H9 (cell line): ENCODE measurements around the gene TSC22D3. TPM values are rescaled to one million over a fixed set of nuclear protein-coding genes. Genes with fewer than 3 reads are reported as not detected.

Experiments used
- DNase-seq: peaks from one replicate; pipeline ENCODE4 v3.0.0-alpha.2; 2017
- H2AFZ ChIP-seq: one replicate; pipeline ENCODE4 v1.6.1; 2013; ENCODE audit warnings: mild to moderate bottlenecking, low read length, control low read depth, moderate library complexity
- H2AK5ac ChIP-seq: 2 replicates; pipeline ENCODE4 v1.6.1; 2013; ENCODE audit warnings: low read length, control low read depth, mixed read lengths; ENCODE audit not compliant: insufficient read length
- H2BK120ac ChIP-seq: one replicate; pipeline ENCODE4 v1.6.1; 2013; ENCODE audit warnings: low read depth, mild to moderate bottlenecking, low read length, control low read depth, inconsistent platforms; ENCODE audit not compliant: poor library complexity, severe bottlenecking
- H2BK12ac ChIP-seq: 2 replicates; pipeline ENCODE4 v1.6.1; 2013; ENCODE audit warnings: low read length, control low read depth, mixed read lengths, low read depth; ENCODE audit not compliant: insufficient read length
- H2BK15ac ChIP-seq: 2 replicates; pipeline ENCODE4 v1.6.1; 2013; ENCODE audit warnings: low read depth, low read length, control low read depth
- H2BK20ac ChIP-seq: one replicate; pipeline ENCODE4 v1.6.1; 2013; ENCODE audit warnings: low read depth, mild to moderate bottlenecking, low read length, control low read depth, inconsistent platforms; ENCODE audit not compliant: poor library complexity, severe bottlenecking
- H2BK5ac ChIP-seq: 2 replicates; pipeline ENCODE4 v1.6.1; 2013; ENCODE audit warnings: low read length, control low read depth, mixed read lengths; ENCODE audit not compliant: insufficient read length
- H3K14ac ChIP-seq: 2 replicates; pipeline ENCODE4 v1.6.1; 2013; ENCODE audit warnings: low read length, control low read depth; ENCODE audit not compliant: insufficient read depth
- H3K18ac ChIP-seq: 2 replicates; pipeline ENCODE4 v1.6.1; 2013; ENCODE audit warnings: low read depth, mild to moderate bottlenecking, mixed read lengths, low read length, control low read depth; ENCODE audit not compliant: insufficient read length
- H3K23ac ChIP-seq: 2 replicates; pipeline ENCODE4 v1.6.1; 2013; ENCODE audit warnings: low read length, control low read depth, mixed read lengths, low read depth; ENCODE audit not compliant: insufficient read length
- H3K23me2 ChIP-seq: 2 replicates; pipeline ENCODE4 v1.6.1; 2013; ENCODE audit warnings: low read depth, mild to moderate bottlenecking, mixed read lengths, low read length, control low read depth; ENCODE audit not compliant: insufficient read length, poor library complexity, severe bottlenecking
- H3K27ac ChIP-seq: 2 replicates; pipeline ENCODE4 v1.5.1; 2013; ENCODE audit warnings: low read length, control low read depth, mixed read lengths, low read depth; ENCODE audit not compliant: insufficient read length
- H3K27me3 ChIP-seq: 2 replicates; pipeline ENCODE4 v1.6.1; 2013; ENCODE audit warnings: low read length, control low read depth, inconsistent platforms; ENCODE audit not compliant: insufficient read depth
- H3K4ac ChIP-seq: 2 replicates; pipeline ENCODE4 v1.6.1; 2013; ENCODE audit warnings: low read depth, mild to moderate bottlenecking, control low read depth, inconsistent platforms, low read length, moderate library complexity
- H3K4me1 ChIP-seq: 2 replicates; pipeline ENCODE4 v1.6.1; 2013; ENCODE audit warnings: low read length, control low read depth, inconsistent platforms; ENCODE audit not compliant: insufficient read depth
- H3K4me2 ChIP-seq: 2 replicates; pipeline ENCODE4 v1.6.1; 2013; ENCODE audit warnings: low read length, control low read depth, mixed read lengths; ENCODE audit not compliant: insufficient read length, insufficient read depth
- H3K56ac ChIP-seq: 2 replicates; pipeline ENCODE4 v1.6.1; 2013; ENCODE audit warnings: low read depth, mild to moderate bottlenecking, mixed read lengths, low read length, control low read depth; ENCODE audit not compliant: insufficient read length
- H3K79me1 ChIP-seq: 2 replicates; pipeline ENCODE4 v1.6.1; 2013; ENCODE audit warnings: low read depth, mild to moderate bottlenecking, moderate library complexity, low read length, control low read depth, inconsistent platforms; ENCODE audit not compliant: insufficient read depth, poor library complexity, severe bottlenecking
- H3K79me2 ChIP-seq: 2 replicates; pipeline ENCODE4 v1.6.1; 2013; ENCODE audit warnings: low read length, control low read depth, inconsistent platforms; ENCODE audit not compliant: insufficient read depth
- H3K9ac ChIP-seq: 2 replicates; pipeline ENCODE4 v1.6.1; 2013; ENCODE audit warnings: low read length, control low read depth, mixed read lengths; ENCODE audit not compliant: insufficient read length; ENCODE audit errors: extremely low read depth
- H3K9me3 ChIP-seq: one replicate; pipeline ENCODE4 v1.6.1; 2013; ENCODE audit warnings: low read depth, low read length, inconsistent platforms; ENCODE audit not compliant: control insufficient read depth
- H3T11ph ChIP-seq: one replicate; pipeline ENCODE4 v1.6.1; 2013; ENCODE audit warnings: mild to moderate bottlenecking, low read length, control low read depth, inconsistent platforms
- H4K20me1 ChIP-seq: one replicate; pipeline ENCODE4 v1.6.1; 2013; ENCODE audit not compliant: control insufficient read depth, insufficient read length, insufficient read depth
- H4K5ac ChIP-seq: 2 replicates; pipeline ENCODE4 v1.6.1; 2013; ENCODE audit warnings: low read depth, mild to moderate bottlenecking, mixed read lengths, low read length, control low read depth; ENCODE audit not compliant: insufficient read length
- H4K8ac ChIP-seq: replicated peaks from 2 replicates; pipeline ENCODE4 v1.6.1; 2013; ENCODE audit warnings: low read length, control low read depth, mixed read lengths, low read depth; ENCODE audit not compliant: insufficient read length
- H4K91ac ChIP-seq: 2 replicates; pipeline ENCODE4 v1.6.1; 2013; ENCODE audit warnings: low read depth, mild to moderate bottlenecking, moderate library complexity, mixed read lengths, low read length, control low read depth; ENCODE audit not compliant: insufficient read length
- H3K27ac Mint-ChIP-seq, 3 experiments: 2 replicates in 2 of 3; 3 replicates in 1 of 3; pipeline ENCODE4 v1.8.0; 2020 to 2021; ENCODE audit warnings: mixed read lengths in 3 of 3, mild to moderate bottlenecking in 1 of 3, moderate library complexity in 1 of 3
- H3K27me3 Mint-ChIP-seq: 2 replicates; pipeline ENCODE4 v1.8.0; 2021; ENCODE audit warnings: low read depth, mild to moderate bottlenecking, moderate library complexity, mixed read lengths
- H3K36me3 Mint-ChIP-seq, 3 experiments: 2 replicates in 2 of 3; 3 replicates in 1 of 3; pipeline ENCODE4 v1.8.0; 2020 to 2021; ENCODE audit warnings: low read depth in 3 of 3, mixed read lengths in 3 of 3; ENCODE audit not compliant: insufficient read depth in 1 of 3
- H3K4me1 Mint-ChIP-seq, 2 experiments: 2 replicates each; pipeline ENCODE4 v1.8.0; 2020; ENCODE audit warnings: mixed read lengths in 2 of 2
- H3K4me3 Mint-ChIP-seq, 2 experiments: 2 replicates in 1 of 2; 3 replicates in 1 of 2; pipeline ENCODE4 v1.8.0; 2020 to 2021; ENCODE audit warnings: mild to moderate bottlenecking in 2 of 2, mixed read lengths in 2 of 2, moderate library complexity in 1 of 2
- H3K9me3 Mint-ChIP-seq, 2 experiments: 2 replicates in 1 of 2; 3 replicates in 1 of 2; pipeline ENCODE4 v1.8.0; 2020; ENCODE audit warnings: mild to moderate bottlenecking in 2 of 2, mixed read lengths in 2 of 2, moderate library complexity in 1 of 2
- WGBS: extraction: QIAGEN DNeasy Blood & Tissue Kit; methylation state at CpG from one replicate; pipeline ENCODE4 v1.1.7; 2013; ENCODE audit warnings: missing lambda C conversion rate, low lambda C conversion rate, mixed read lengths; ENCODE audit not compliant: insufficient read length; ENCODE audit errors: extremely low coverage; 5-methylcytosine and 5-hydroxymethylcytosine counted together
- long read RNA-seq: library from polyadenylated mRNA; unstranded; transcript quantifications from one replicate; pipeline ENCODE4 v2.0.0, GENCODE V29; 2020
- total RNA-seq: library from RNA; stranded (reverse); gene quantifications from 2 replicates; pipeline ENCODE4 v1.2.1, GENCODE V29; 2021
- TF ChIP-seq, protein P1 (sequence below): fragments of 200-600 bp; sonication (generic); conservative IDR thresholded peaks from 3 replicates; pipeline ENCODE4 v1.8.0; 2021; ENCODE audit warnings: antibody characterized with exemption, mild to moderate bottlenecking

The TSC22D3 gene
- total RNA-seq, result 10.5 and 11.5 TPM in 2 replicates
- long read RNA-seq, transcript TSC22D3-206 (3 exons, 2,027 nt), result major isoform, 99 of 142 reads
- long read RNA-seq, transcript TSC22D3-205 (3 exons, 1,812 nt), result minor isoform, 35 of 142 reads
- long read RNA-seq, partial matches to known transcripts, result 2 of 142 reads
- long read RNA-seq, other reads (novel, unspliced or antisense), result 1 of 142 reads

- H4K20me1 ChIP-seq, result no peaks in the 10 kb centered on the region
- H3K4me2 ChIP-seq, result peak within 1 kb of the TSS; percentile 56
- H3K27me3 Mint-ChIP-seq, result peaks cover 45% of the 10 kb centered on the region
- no peak within 1 kb of the TSS for H3K18ac ChIP-seq
- peaks cover 0 to 2% (median 0%) of the 10 kb centered on the region in 3 experiments; a peak in 1 of 7 replicates for H3K36me3 Mint-ChIP-seq
- H4K5ac ChIP-seq, result no peak within 1 kb of the TSS
- no peak within 1 kb of the TSS for H4K8ac ChIP-seq
- no peaks in the 10 kb centered on the region for H3K79me2 ChIP-seq
- H3K4me1 Mint-ChIP-seq, result peaks cover 16 to 31% of the 10 kb centered on the region in 2 experiments
- H3T11ph ChIP-seq, result no peak within 1 kb of the TSS
- no peak within 1 kb of the TSS for H3K27ac Mint-ChIP-seq
- peaks cover 7% of the 10 kb centered on the region for H3K23me2 ChIP-seq
- no peak within 1 kb of the TSS for H2BK120ac ChIP-seq
- WGBS, result no CpG with 5 or more reads among the region's 59 CpGs
- peak; percentile 81 for DNase-seq
- no peak within 1 kb of the TSS; the same call in 1 of the 2 replicates for H3K14ac ChIP-seq
- H3K27me3 ChIP-seq, result peaks cover 17% of the 10 kb centered on the region
- H3K79me1 ChIP-seq, result no peaks in the 10 kb centered on the region
- no peak within 1 kb of the TSS for H2BK5ac ChIP-seq
- no peak within 1 kb of the TSS for H3K23ac ChIP-seq
- no peak within 1 kb of the TSS for H3K56ac ChIP-seq
- H3K9ac ChIP-seq, result no peak within 1 kb of the TSS
- H3K27ac ChIP-seq, result no peak within 1 kb of the TSS
- H2BK12ac ChIP-seq, result no peak within 1 kb of the TSS
- no peak within 1 kb of the TSS for H2AFZ ChIP-seq
- peaks cover 0 to 29% of the 10 kb centered on the region in 2 experiments; a peak in 2 of 5 replicates for H3K9me3 Mint-ChIP-seq
- H3K4me1 ChIP-seq, result peaks cover 6% of the 10 kb centered on the region; the same call in 1 of the 2 replicates
- TF ChIP-seq, protein P1, sequence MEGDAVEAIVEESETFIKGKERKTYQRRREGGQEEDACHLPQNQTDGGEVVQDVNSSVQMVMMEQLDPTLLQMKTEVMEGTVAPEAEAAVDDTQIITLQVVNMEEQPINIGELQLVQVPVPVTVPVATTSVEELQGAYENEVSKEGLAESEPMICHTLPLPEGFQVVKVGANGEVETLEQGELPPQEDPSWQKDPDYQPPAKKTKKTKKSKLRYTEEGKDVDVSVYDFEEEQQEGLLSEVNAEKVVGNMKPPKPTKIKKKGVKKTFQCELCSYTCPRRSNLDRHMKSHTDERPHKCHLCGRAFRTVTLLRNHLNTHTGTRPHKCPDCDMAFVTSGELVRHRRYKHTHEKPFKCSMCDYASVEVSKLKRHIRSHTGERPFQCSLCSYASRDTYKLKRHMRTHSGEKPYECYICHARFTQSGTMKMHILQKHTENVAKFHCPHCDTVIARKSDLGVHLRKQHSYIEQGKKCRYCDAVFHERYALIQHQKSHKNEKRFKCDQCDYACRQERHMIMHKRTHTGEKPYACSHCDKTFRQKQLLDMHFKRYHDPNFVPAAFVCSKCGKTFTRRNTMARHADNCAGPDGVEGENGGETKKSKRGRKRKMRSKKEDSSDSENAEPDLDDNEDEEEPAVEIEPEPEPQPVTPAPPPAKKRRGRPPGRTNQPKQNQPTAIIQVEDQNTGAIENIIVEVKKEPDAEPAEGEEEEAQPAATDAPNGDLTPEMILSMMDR, result no peak
- H4K91ac ChIP-seq, result no peak within 1 kb of the TSS
- H3K9me3 ChIP-seq, result no peaks in the 10 kb centered on the region
- H2BK15ac ChIP-seq, result no peak within 1 kb of the TSS
- H2AK5ac ChIP-seq, result no peak within 1 kb of the TSS
- H3K4ac ChIP-seq, result no peak within 1 kb of the TSS
- H2BK20ac ChIP-seq, result no peak within 1 kb of the TSS
- peak within 1 kb of the TSS; percentile 59 to 87 for H3K4me3 Mint-ChIP-seq
These were observed at the start of gene TSC22D3 for GRCh38 chrX:107775734-107776511. Gene TSC22D3, minus strand, starts transcription at chrX:107775787. Its CDS starts 368 bp downstream, at chrX:107775419.
